GM21390 (cell line): Measurements from ENCODE around the gene FAM120B.

ENCODE experiments used
- ATAC-seq: cut with Tn5 transposase; IDR thresholded peaks from one replicate; pipeline ENCODE4 v1.9.1; 2021; ENCODE audit not compliant: unreplicated experiment

Gene FAM120B

DNA sequence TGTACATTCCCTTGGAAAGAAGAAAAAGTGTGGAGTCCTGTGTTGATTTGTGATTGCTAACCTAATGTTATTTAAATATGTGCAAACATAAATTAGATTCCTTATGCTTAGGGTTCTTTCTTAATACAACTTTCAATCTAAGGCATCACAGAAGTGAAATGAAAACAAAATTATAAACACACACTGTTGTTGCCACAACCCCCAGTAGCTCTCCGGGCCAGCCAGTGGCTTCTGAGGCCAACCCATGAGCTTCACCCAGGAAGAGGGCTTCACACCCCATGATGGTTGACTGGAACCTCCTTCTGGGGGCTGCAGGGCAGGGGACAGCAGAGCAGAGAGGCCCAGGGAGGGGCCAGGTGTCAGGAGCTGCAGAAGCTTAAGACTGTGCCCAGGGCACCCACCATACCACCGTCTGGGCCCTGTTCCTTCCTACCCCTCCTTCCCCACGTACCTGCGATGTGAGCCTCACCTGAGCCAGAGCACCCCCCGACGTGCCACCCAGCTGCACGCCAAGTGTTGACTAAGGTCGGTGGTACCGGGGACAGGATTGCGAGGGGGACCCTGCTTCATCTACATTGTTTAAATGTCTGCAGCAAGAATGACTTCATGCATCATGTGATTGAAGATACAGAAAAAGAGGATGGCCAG is 110.5 kb downstream of the FAM120B start:
- no peak for ATAC-seq

DNA sequence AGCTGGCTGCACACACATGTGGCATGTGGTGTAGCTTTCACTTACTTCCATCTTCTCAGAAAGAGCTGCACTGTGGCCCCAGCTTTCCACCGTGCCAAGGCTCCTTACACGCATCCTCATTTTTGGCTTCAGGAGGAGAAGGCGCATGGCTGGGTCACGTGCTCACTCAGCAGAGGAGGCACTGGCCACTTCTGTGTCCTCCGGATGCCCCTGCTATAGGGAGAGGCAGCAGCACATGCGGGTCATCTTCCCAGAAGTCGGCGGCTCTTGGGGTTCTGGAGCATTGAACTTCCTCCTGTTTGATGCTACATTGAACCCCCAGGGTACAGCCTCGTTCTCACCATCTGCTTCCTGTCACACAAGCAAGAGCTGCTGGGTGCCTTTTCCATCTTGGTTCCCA is 111.3 kb downstream of the FAM120B start:
- no peak for ATAC-seq

DNA sequence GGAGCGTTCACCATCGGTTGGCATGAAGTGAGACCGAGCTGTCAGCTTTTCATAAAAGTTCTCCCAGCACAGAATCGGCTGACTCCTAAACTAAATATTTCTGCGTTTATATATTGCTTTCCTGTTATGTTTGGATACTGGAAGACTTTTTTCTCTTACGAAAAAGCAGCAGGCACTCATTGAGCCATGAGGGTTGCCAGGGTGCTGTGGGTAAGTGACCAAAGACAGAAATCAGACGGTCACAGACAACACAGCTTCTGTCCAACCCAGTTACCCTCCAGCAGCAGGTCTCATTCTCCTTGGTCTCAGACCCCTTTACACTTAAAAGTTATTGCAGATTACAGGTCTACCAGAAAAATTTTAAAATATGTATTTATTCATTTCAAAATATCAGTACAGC is 113.7 kb downstream of the FAM120B start:
- no peak for ATAC-seq

DNA sequence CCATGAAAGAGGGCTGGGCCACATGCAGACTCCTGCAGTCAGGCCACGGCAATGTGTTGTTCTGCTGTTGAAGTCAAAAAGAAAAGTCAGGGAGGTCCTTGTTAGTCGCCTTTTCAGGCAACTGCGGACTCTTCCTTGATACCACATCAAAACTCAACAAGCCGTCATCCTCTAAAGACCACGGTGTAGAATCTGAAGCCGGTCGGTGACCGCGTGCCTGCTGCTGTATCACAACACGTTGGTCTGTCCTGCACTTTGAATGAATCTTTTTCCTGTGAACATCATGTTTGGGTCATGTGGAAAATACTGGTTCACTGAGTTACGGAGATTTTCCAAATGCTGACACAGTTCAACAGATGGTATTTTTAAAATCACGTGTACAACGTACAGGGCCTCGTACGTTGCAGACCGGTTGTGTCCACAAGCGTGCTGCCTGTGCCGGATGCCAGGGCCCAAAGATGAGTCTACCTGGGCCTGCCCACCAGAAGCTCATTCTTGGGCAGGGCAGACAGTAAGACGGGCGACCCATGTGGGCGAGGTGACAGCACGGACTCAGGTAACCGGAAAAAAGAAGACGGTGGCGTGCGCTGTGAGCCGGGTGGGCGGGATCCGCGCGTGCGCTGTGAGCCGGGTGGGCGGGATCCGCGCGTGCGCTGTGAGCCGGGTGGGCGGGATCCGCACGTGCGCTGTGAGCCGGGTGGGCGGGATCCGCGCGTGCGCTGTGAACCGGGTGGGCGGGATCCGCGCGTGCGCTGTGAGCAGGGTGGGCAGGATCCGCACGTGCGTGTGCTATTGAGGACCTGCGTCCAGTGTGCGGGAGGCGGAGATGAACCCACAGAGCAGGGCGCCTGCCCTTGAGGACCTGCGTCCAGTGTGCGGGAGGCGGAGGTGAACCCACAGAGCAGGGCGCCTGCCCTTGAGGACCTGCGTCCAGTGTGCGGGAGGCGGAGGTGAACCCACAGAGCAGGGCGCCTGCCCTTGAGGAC is 114.5 kb downstream of the FAM120B start:
- ATAC-seq: no peak

DNA sequence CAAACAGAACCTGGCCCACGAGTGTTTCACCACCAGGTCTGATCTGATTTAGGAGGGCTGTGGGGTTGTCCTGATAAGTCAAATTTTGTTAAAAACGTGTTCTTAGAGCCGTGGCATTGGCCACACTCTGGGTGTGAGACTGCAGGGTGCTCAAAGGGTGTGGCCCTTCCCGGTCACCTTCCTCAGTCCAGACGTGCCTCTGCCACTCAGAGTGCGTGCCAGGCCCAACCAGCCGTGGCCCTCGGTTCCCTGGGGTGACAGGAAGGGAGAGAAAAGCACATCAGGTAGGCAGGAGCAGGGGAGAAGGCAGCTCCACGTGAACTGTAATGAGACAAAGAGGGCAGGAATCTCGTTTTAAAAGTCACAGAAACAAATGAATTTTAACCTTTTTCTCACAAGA is 115.4 kb downstream of the FAM120B start:
- no peak for ATAC-seq

- ATAC-seq: peak; percentile 82
Measured at GRCh38 chr6:170423030-170423429, 116.5 kb downstream of the FAM120B start.

GRCh38 chr6:170423814-170424603 is 117.5 kb downstream of the FAM120B start:
- ATAC-seq: no peak

DNA sequence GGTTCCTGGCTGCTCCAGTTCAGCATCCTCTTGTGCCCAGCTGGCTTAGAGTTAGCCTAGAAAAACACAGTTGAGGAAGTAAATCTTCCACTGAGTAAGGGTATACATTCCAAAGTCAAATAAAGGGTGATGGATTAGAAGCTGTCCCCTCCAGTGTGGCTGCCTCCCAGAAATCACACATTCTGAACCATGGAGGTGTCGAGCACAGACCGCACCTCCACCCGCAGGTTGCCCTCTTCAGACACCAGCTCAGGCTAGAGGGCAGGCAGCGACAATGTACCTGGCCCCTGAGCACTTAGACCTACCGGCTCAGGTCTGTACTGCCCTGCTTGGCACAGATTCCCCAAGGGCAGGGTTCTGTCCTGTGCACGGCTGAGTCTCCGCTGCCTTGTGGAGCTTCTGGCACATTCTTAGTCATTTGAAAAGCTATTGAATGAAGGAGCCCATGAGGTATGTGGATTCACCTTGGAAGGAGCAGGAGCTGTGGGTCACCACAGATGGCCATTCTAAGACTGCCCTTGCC is 118.1 kb downstream of the FAM120B start:
- ATAC-seq: no peak

- ATAC-seq: no peak
Measured at GRCh38 chr6:170429450-170429849, 122.9 kb downstream of the FAM120B start.

GRCh38 chr6:170433163-170434116 is 126.9 kb downstream of the FAM120B start:
- no peak for ATAC-seq

GRCh38 chr6:170434117-170434820 is 127.7 kb downstream of the FAM120B start:
- no peak for ATAC-seq

GRCh38 chr6:170434821-170435155 is 128.2 kb downstream of the FAM120B start:
- no peak for ATAC-seq

- no peak for ATAC-seq
Measured at GRCh38 chr6:170435766-170436165, 129.2 kb downstream of the FAM120B start.

DNA sequence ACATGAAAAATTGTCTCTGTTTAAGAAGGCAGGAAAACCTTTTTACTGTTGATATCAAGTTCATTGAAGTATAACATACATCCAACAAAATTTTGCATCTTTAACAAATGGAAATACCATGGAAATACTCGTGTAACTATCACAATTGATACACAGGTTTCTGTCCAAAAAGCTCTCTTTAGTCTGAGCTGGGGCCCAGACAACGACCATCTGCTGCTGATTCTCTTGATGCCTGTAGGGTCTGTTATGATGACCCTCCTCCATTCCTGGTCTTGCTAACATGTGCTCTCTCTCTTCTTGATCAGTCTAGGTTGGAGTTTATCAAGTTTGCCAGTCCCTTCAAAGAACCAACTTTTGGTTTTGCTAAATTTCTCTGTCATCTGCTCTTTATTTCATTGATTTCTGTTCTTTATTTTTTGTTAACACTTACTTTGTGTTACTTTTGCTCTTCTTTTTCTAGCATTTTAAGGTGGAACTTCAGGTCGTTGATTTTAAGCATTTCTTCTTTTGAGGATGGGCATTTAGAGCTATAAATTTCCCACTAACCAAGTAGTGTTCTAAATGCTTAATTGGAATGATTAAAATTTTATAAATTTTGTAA is 129.8 kb downstream of the FAM120B start:
- no peak for ATAC-seq

GRCh38 chr6:170437719-170438401 is 131.3 kb downstream of the FAM120B start:
- no peak for ATAC-seq

- peak; percentile 94 for ATAC-seq
Measured at GRCh38 chr6:170438402-170438753, 131.8 kb downstream of the FAM120B start.

GRCh38 chr6:170438861-170439260 is 132.3 kb downstream of the FAM120B start:
- no peak for ATAC-seq
